Measurements from ENCODE around the gene LLGL2.

The LLGL2 gene

GRCh38 chr17:75524269-75524969 lies 1.1 kb upstream of the LLGL2 start:
- no peak for DNase-seq (ENCODE audit: low read depth in 2 of 2)
- TF ChIP-seq CTCF (IDR thresholded peaks at IDR 0.05; ENCODE audit: low read depth, low read length): no peak
- peak overlapping the region in 1 of 2 donors; percentile 46 for H3K4me3 ChIP-seq (replicated peaks in 1 of 2; ENCODE audit: low read depth in 2 of 2, low read length in 2 of 2)

- no peak for DNase-seq (ENCODE audit: low read depth in 2 of 2)
- peak overlapping the region; percentile 22 to 46 for H3K4me3 ChIP-seq (replicated peaks in 1 of 2; ENCODE audit: low read depth in 2 of 2, low read length in 2 of 2)
- no peak for TF ChIP-seq CTCF (IDR thresholded peaks at IDR 0.05; ENCODE audit: low read depth, low read length)
Observed at GRCh38 chr17:75525806-75526554, 483 bp downstream of the LLGL2 start.

- no peak for TF ChIP-seq CTCF (IDR thresholded peaks at IDR 0.05; ENCODE audit: low read depth, low read length)
- DNase-seq (ENCODE audit: low read depth in 2 of 2): no peak
- H3K4me3 ChIP-seq (replicated peaks in 1 of 2; ENCODE audit: low read depth in 2 of 2, low read length in 2 of 2): no peak overlapping the region
Observed at GRCh38 chr17:75526555-75527270, 1.2 kb downstream of the LLGL2 start.

- DNase-seq (ENCODE audit: low read depth in 2 of 2): no peak
- no peak overlapping the region for H3K4me3 ChIP-seq (replicated peaks in 1 of 2; ENCODE audit: low read depth in 2 of 2, low read length in 2 of 2)
- TF ChIP-seq CTCF (IDR thresholded peaks at IDR 0.05; ENCODE audit: low read depth, low read length): no peak
Observed at GRCh38 chr17:75530837-75531720, 5.6 kb downstream of the LLGL2 start.

- no peak overlapping the region for H3K4me3 ChIP-seq (replicated peaks in 1 of 2; ENCODE audit: low read depth in 2 of 2, low read length in 2 of 2)
- TF ChIP-seq CTCF (IDR thresholded peaks at IDR 0.05; ENCODE audit: low read depth, low read length): no peak
- DNase-seq (ENCODE audit: low read depth in 2 of 2): no peak
Observed at GRCh38 chr17:75531721-75532072, 6.2 kb downstream of the LLGL2 start.

GRCh38 chr17:75535119-75535537 lies 9.6 kb downstream of the LLGL2 start:
- no peak for DNase-seq (ENCODE audit: low read depth in 2 of 2)
- H3K4me3 ChIP-seq (replicated peaks in 1 of 2; ENCODE audit: low read depth in 2 of 2, low read length in 2 of 2): no peak overlapping the region
- TF ChIP-seq CTCF (IDR thresholded peaks at IDR 0.05; ENCODE audit: low read depth, low read length): no peak

All from cardiac fibroblast (primary cell).